RWPE2 (cell line): ENCODE results near the gene MYOM1.

Experiments used
- ATAC-seq: fragments of 200-7000 bp; cut with Tn5 transposase; 3 replicates; pipeline ENCODE4 v1.9.1; 2021; ENCODE audit warnings: low read depth
- DNase-seq: peaks from one replicate; pipeline ENCODE4 v3.0.0-alpha.2; 2020; ENCODE audit warnings: low spot score
- H3K27ac ChIP-seq: fragments of 450-650 bp; 2 replicates; pipeline ENCODE4 v1.5.1; 2017; ENCODE audit warnings: mild to moderate bottlenecking; ENCODE audit not compliant: poor library complexity, severe bottlenecking
- H3K27me3 ChIP-seq: fragments of 250-450 bp; sonication (Bioruptor Pico); 2 replicates; pipeline ENCODE4 v1.5.1; 2021; ENCODE audit warnings: mild to moderate bottlenecking, moderate library complexity; ENCODE audit not compliant: insufficient read depth, poor library complexity, severe bottlenecking
- H3K36me3 ChIP-seq: fragments of 250-450 bp; sonication (Bioruptor Pico); 2 replicates; pipeline ENCODE4 v1.5.1; 2020; ENCODE audit warnings: low read depth, mild to moderate bottlenecking, moderate library complexity
- H3K4me1 ChIP-seq: fragments of 250-450 bp; sonication (Bioruptor Pico); 2 replicates; pipeline ENCODE4 v1.5.1; 2021; ENCODE audit warnings: mild to moderate bottlenecking, moderate library complexity; ENCODE audit not compliant: insufficient read depth, poor library complexity, severe bottlenecking
- H3K4me3 ChIP-seq: fragments of 250-450 bp; sonication (Bioruptor Pico); 2 replicates; pipeline ENCODE4 v1.5.1; 2021; ENCODE audit warnings: mild to moderate bottlenecking, moderate library complexity; ENCODE audit not compliant: severe bottlenecking
- H3K9me3 ChIP-seq: fragments of 250-450 bp; sonication (Bioruptor Pico); 2 replicates; pipeline ENCODE4 v1.5.1; 2021; ENCODE audit warnings: mild to moderate bottlenecking, moderate library complexity; ENCODE audit not compliant: severe bottlenecking
- TF ChIP-seq, protein P1 (sequence below): fragments of 450-650 bp; IDR thresholded peaks from one replicate; pipeline ENCODE4 v1.5.1; 2017; ENCODE audit warnings: mild to moderate bottlenecking, moderate library complexity; ENCODE audit not compliant: poor library complexity, severe bottlenecking

MYOM1 gene

DNA sequence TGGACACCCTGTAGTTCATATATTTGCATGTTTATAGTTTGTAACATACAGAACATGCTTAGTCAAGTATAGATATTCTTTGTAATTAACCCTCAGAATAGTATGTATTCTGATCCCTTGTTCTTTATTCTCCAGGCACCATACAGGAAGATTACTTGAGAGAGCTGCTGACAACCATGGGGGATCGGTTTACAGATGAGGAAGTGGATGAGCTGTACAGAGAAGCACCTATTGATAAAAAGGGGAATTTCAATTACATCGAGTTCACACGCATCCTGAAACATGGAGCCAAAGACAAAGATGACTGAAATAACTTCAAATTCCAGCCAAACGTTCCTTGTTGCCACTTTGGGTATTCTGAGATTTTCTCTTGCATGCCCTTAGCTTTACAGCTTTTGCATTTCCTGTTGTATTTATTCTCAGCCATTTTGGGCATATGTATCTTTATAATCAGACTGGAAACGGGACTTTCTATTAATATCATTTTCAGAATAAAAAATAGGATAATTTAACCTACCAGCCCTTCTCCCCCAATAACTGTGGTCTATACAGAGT lies 35.9 kb upstream of the MYOM1 start:
- H3K4me1 ChIP-seq = peaks cover 31% of the 10 kb centered on the region
- no peaks in the 10 kb centered on the region for H3K9me3 ChIP-seq
- peaks cover 76% of the 10 kb centered on the region for H3K36me3 ChIP-seq
- H3K4me3 ChIP-seq = no peak overlapping the region
- TF ChIP-seq, protein P1, sequence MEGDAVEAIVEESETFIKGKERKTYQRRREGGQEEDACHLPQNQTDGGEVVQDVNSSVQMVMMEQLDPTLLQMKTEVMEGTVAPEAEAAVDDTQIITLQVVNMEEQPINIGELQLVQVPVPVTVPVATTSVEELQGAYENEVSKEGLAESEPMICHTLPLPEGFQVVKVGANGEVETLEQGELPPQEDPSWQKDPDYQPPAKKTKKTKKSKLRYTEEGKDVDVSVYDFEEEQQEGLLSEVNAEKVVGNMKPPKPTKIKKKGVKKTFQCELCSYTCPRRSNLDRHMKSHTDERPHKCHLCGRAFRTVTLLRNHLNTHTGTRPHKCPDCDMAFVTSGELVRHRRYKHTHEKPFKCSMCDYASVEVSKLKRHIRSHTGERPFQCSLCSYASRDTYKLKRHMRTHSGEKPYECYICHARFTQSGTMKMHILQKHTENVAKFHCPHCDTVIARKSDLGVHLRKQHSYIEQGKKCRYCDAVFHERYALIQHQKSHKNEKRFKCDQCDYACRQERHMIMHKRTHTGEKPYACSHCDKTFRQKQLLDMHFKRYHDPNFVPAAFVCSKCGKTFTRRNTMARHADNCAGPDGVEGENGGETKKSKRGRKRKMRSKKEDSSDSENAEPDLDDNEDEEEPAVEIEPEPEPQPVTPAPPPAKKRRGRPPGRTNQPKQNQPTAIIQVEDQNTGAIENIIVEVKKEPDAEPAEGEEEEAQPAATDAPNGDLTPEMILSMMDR = no peak
- DNase-seq = no peak
- ATAC-seq = no peak
- H3K27me3 ChIP-seq = no peaks in the 10 kb centered on the region
- H3K27ac ChIP-seq = peak overlapping the region; percentile 39

DNA sequence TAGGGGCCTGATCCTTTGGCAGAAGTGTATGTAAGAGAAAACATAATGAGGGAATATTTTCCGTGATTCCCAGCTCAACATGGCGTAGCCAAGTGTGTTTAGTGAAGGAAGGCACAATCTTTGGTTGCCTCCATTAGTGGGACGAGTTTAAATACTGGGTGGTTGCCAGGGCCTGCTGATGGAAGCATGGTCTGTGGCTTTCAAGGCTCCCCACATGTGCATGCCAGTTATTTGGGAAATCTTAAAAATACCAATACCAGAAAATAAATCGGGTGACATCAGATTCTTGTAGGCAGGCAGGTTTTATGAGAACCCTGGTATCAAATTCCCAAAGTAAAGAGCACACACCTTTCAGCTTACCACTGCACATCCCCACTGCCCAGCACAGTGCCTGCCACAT lies 35.0 kb upstream of the MYOM1 start:
- Histone ChIP-seq H3K4me1 (peaks cover 41% of the 10 kb centered on the region), H3K9me3 (no peaks in the 10 kb centered on the region), H3K27me3 (no peaks in the 10 kb centered on the region), H3K4me3 (no peak overlapping the region), H3K27ac (no peak overlapping the region), H3K36me3 (peaks cover 84% of the 10 kb centered on the region)
- TF ChIP-seq, protein P1 = no peak
- no peak for ATAC-seq
- no peak for DNase-seq

DNA sequence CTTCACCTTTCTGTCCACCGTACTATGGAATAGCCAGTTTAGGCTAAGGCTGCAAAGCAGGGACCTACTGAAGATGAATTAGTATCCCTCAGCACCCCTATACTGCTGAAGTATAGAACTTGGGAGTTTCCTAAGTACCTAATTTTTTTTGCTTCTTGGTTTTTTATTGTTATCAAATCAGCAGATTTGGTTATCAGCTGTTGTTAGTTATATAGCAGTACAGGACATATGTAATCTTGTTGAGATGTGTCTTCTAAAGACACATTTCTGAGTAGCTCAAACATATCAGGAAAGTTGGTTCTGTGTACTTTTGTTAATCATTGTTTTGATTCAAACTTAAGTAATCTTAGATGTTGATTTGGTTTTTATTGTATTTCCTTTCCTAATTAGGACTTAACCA lies 33.1 kb upstream of the MYOM1 start:
- TF ChIP-seq, protein P1 = no peak

DNA sequence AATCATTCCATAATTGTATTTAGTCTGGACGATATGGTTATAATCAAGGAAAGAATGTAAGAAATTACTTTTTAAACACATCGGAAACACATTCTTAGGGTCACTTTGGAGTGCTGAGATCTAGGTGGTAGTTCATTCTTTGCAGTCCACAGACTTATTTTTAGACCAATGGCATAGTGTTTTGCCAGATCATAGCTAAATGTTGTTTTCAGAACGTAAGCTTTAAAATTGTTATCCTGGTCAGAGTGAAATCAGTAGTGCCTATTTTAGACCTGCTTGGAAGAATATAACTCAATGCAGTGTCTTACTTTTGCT lies 32.2 kb upstream of the MYOM1 start:
- no peak for ATAC-seq

More for the DNA sequence above, 33.1 kb upstream of the MYOM1 start:
- no peak overlapping the region for H3K27ac ChIP-seq
- no peak for DNase-seq
- peaks cover 48% of the 10 kb centered on the region for H3K4me1 ChIP-seq
- no peak for ATAC-seq
- H3K36me3 ChIP-seq = peaks cover 94% of the 10 kb centered on the region
- H3K27me3 ChIP-seq = no peaks in the 10 kb centered on the region
- H3K4me3 ChIP-seq = no peak overlapping the region
- H3K9me3 ChIP-seq = no peaks in the 10 kb centered on the region

More for the DNA sequence above, 32.2 kb upstream of the MYOM1 start:
- Histone ChIP-seq H3K4me3 (no peak overlapping the region), H3K27ac (peak overlapping the region; percentile 89), H3K36me3 (peaks cover 86% of the 10 kb centered on the region), H3K9me3 (no peaks in the 10 kb centered on the region), H3K27me3 (no peaks in the 10 kb centered on the region), H3K4me1 (peaks cover 45% of the 10 kb centered on the region)
- TF ChIP-seq, protein P1 = no peak
- no peak for DNase-seq
